Prostate gland (tissue), 2 donors: ENCODE results near the gene CRIP2. TPM values are rescaled to one million over a fixed set of nuclear protein-coding genes. Genes with fewer than 3 reads are reported as not detected.

ENCODE experiments used
- DNase-seq: peaks from one replicate; pipeline ENCODE4 v3.0.0-alpha.2; 2019; ENCODE audit warnings: low spot score
- H3K27ac ChIP-seq, 2 donors: fragments of 200-600 bp; sonication (generic); 2 replicates each; pipeline ENCODE4 v1.5.1; 2017 to 2019
- H3K27me3 ChIP-seq: fragments of 200-600 bp; sonication (generic); replicated peaks from 2 replicates; pipeline ENCODE4 v1.5.1; 2019; ENCODE audit not compliant: insufficient read depth
- H3K36me3 ChIP-seq, 2 donors: fragments of 200-600 bp; sonication (generic); 1 replicate in 1 of 2; 2 replicates in 1 of 2; pipeline versions ENCODE4 v1.5.1 to v1.8.1; 2017 to 2019
- H3K4me1 ChIP-seq: fragments of 200-600 bp; sonication (generic); replicated peaks from 2 replicates; pipeline ENCODE4 v1.5.1; 2019
- H3K4me3 ChIP-seq, 2 donors: fragments of 200-600 bp; sonication (generic); 2 replicates each; pipeline ENCODE4 v1.5.1; 2017 to 2019
- H3K9me3 ChIP-seq: fragments of 200-600 bp; sonication (generic); 2 replicates; pipeline ENCODE4 v1.5.1; 2017
- CTCF ChIP-seq, 4 experiments: fragments of 200-600 bp in 2 of 4; fragments of 450-650 bp in 2 of 4; sonication (generic) in 2 of 4; IDR thresholded peaks; 1 replicate in 3 of 4; 2 replicates in 1 of 4; pipeline ENCODE4 v1.5.1; 2016 to 2019; ENCODE audit warnings: antibody characterized with exemption in 4 of 4, mild to moderate bottlenecking in 2 of 4, moderate library complexity in 2 of 4
- POLR2A ChIP-seq: fragments of 450-650 bp; IDR thresholded peaks from one replicate; pipeline ENCODE4 v1.6.1; 2016; ENCODE audit warnings: antibody characterized with exemption, mild to moderate bottlenecking
- POLR2AphosphoS5 ChIP-seq: sonication (generic); formaldehyde crosslinking; IDR thresholded peaks from one replicate; pipeline ENCODE4 v1.6.1; 2017; ENCODE audit warnings: antibody characterized with exemption
- WGBS: methylation state at CpG from one replicate; pipeline ENCODE4 v1.1.5; 2018; 5-methylcytosine and 5-hydroxymethylcytosine counted together
- intact Hi-C: fragments of 100-400 bp; cut with DNase I; formaldehyde crosslinking; loops from one replicate; pipeline ENCODE4 v1.14.2; 2022
- total RNA-seq, 2 donors: library from RNA; depleted of rRNA; stranded (reverse); fragments of >200 nt; gene quantifications; one replicate each; pipeline ENCODE4 v1.1.0, GENCODE V29; 2016

CRIP2 gene
- total RNA-seq, 2 donors from 2014 or later = 86.7 to 134 TPM

GRCh38 chr14:105495990-105496830 is 21.6 kb downstream of the CRIP2 start:
- WGBS = 75% methylated on average over 12 of the region's 18 CpGs

GRCh38 chr14:105496831-105497591 is 22.4 kb downstream of the CRIP2 start:
- 93% methylated on average over 32 of the region's 32 CpGs for WGBS
- no peak for DNase-seq
- intact Hi-C loops = no loop called here

More at GRCh38 chr14:105495990-105496830, 21.6 kb downstream of the CRIP2 start:
- peak overlapping the region in 1 of 2 donors; percentile 8 for H3K27ac ChIP-seq
- intact Hi-C loops = no loop called here
- no peaks in the 10 kb centered on the region for H3K36me3 ChIP-seq
- no peaks in the 10 kb centered on the region for H3K9me3 ChIP-seq
- DNase-seq = no peak
- H3K4me1 ChIP-seq = no peaks in the 10 kb centered on the region
- TF ChIP-seq CTCF (IDR thresholded peaks at IDR 0.05) = no peak
- TF ChIP-seq POLR2A = no peak
- TF ChIP-seq POLR2AphosphoS5 = no peak
- H3K4me3 ChIP-seq = no peak overlapping the region
- no peaks in the 10 kb centered on the region for H3K27me3 ChIP-seq

GRCh38 chr14:105497671-105498429 is 23.2 kb downstream of the CRIP2 start:
- intact Hi-C loops = no loop called here
- no peak overlapping the region for H3K27ac ChIP-seq
- H3K4me3 ChIP-seq = no peak overlapping the region
- H3K4me1 ChIP-seq = no peaks in the 10 kb centered on the region
- TF ChIP-seq CTCF (IDR thresholded peaks at IDR 0.05) = no peak
- TF ChIP-seq POLR2A = no peak
- TF ChIP-seq POLR2AphosphoS5 = no peak
- no peaks in the 10 kb centered on the region for H3K9me3 ChIP-seq
- DNase-seq = no peak
- no peaks in the 10 kb centered on the region for H3K27me3 ChIP-seq
- H3K36me3 ChIP-seq = no peaks in the 10 kb centered on the region
- WGBS = 90% methylated on average over 31 of the region's 31 CpGs

More at GRCh38 chr14:105496831-105497591, 22.4 kb downstream of the CRIP2 start:
- H3K27me3 ChIP-seq = no peaks in the 10 kb centered on the region
- no peaks in the 10 kb centered on the region for H3K36me3 ChIP-seq
- H3K27ac ChIP-seq = no peak overlapping the region
- TF ChIP-seq POLR2A (no peak), CTCF (IDR thresholded peaks at IDR 0.05) (no peak), POLR2AphosphoS5 (no peak)
- H3K4me3 ChIP-seq = no peak overlapping the region
- no peaks in the 10 kb centered on the region for H3K9me3 ChIP-seq
- no peaks in the 10 kb centered on the region for H3K4me1 ChIP-seq

- Histone ChIP-seq H3K27me3 (no peaks in the 10 kb centered on the region), H3K4me1 (no peaks in the 10 kb centered on the region), H3K9me3 (no peaks in the 10 kb centered on the region), H3K27ac (no peak overlapping the region), H3K36me3 (no peaks in the 10 kb centered on the region), H3K4me3 (no peak overlapping the region)
- TF ChIP-seq POLR2A = no peak
- no peak for TF ChIP-seq CTCF (IDR thresholded peaks at IDR 0.05)
- TF ChIP-seq POLR2AphosphoS5 = no peak
- 83% methylated on average over 36 of the region's 36 CpGs for WGBS
- DNase-seq = no peak
- intact Hi-C loops = no loop called here
These were observed 24.0 kb downstream of the CRIP2 start for GRCh38 chr14:105498430-105499255.
